RWPE2 (cell line): Measurements from ENCODE around the gene DTX4.
A peak's percentile ranks its signal among the peaks of the same experiment; 100 is the strongest.

Experiments used
- ATAC-seq: fragments of 200-7000 bp; cut with Tn5 transposase; 3 replicates; pipeline ENCODE4 v1.9.1; 2021; ENCODE audit warnings: low read depth
- DNase-seq: peaks from one replicate; pipeline ENCODE4 v3.0.0-alpha.2; 2020; ENCODE audit warnings: low spot score
- H3K27ac ChIP-seq: fragments of 450-650 bp; 2 replicates; pipeline ENCODE4 v1.5.1; 2017; ENCODE audit warnings: mild to moderate bottlenecking; ENCODE audit not compliant: poor library complexity, severe bottlenecking
- H3K27me3 ChIP-seq: fragments of 250-450 bp; sonication (Bioruptor Pico); 2 replicates; pipeline ENCODE4 v1.5.1; 2021; ENCODE audit warnings: mild to moderate bottlenecking, moderate library complexity; ENCODE audit not compliant: insufficient read depth, poor library complexity, severe bottlenecking
- H3K36me3 ChIP-seq: fragments of 250-450 bp; sonication (Bioruptor Pico); 2 replicates; pipeline ENCODE4 v1.5.1; 2020; ENCODE audit warnings: low read depth, mild to moderate bottlenecking, moderate library complexity
- H3K4me1 ChIP-seq: fragments of 250-450 bp; sonication (Bioruptor Pico); 2 replicates; pipeline ENCODE4 v1.5.1; 2021; ENCODE audit warnings: mild to moderate bottlenecking, moderate library complexity; ENCODE audit not compliant: insufficient read depth, poor library complexity, severe bottlenecking
- H3K4me3 ChIP-seq: fragments of 250-450 bp; sonication (Bioruptor Pico); 2 replicates; pipeline ENCODE4 v1.5.1; 2021; ENCODE audit warnings: mild to moderate bottlenecking, moderate library complexity; ENCODE audit not compliant: severe bottlenecking
- H3K9me3 ChIP-seq: fragments of 250-450 bp; sonication (Bioruptor Pico); 2 replicates; pipeline ENCODE4 v1.5.1; 2021; ENCODE audit warnings: mild to moderate bottlenecking, moderate library complexity; ENCODE audit not compliant: severe bottlenecking
- TF ChIP-seq, protein P1 (sequence below): fragments of 450-650 bp; IDR thresholded peaks from one replicate; pipeline ENCODE4 v1.5.1; 2017; ENCODE audit warnings: mild to moderate bottlenecking, moderate library complexity; ENCODE audit not compliant: poor library complexity, severe bottlenecking

The DTX4 gene

GRCh38 chr11:59144579-59145345 is 27.2 kb upstream of the DTX4 start:
- Histone ChIP-seq H3K4me3 (peak overlapping the region; percentile 43), H3K27ac (peak overlapping the region; percentile 84), H3K4me1 (peaks cover 22% of the 10 kb centered on the region), H3K27me3 (no peaks in the 10 kb centered on the region), H3K36me3 (peaks cover 42% of the 10 kb centered on the region), H3K9me3 (no peaks in the 10 kb centered on the region)
- peak; percentile 63 for ATAC-seq
- TF ChIP-seq, protein P1, sequence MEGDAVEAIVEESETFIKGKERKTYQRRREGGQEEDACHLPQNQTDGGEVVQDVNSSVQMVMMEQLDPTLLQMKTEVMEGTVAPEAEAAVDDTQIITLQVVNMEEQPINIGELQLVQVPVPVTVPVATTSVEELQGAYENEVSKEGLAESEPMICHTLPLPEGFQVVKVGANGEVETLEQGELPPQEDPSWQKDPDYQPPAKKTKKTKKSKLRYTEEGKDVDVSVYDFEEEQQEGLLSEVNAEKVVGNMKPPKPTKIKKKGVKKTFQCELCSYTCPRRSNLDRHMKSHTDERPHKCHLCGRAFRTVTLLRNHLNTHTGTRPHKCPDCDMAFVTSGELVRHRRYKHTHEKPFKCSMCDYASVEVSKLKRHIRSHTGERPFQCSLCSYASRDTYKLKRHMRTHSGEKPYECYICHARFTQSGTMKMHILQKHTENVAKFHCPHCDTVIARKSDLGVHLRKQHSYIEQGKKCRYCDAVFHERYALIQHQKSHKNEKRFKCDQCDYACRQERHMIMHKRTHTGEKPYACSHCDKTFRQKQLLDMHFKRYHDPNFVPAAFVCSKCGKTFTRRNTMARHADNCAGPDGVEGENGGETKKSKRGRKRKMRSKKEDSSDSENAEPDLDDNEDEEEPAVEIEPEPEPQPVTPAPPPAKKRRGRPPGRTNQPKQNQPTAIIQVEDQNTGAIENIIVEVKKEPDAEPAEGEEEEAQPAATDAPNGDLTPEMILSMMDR, result peak; percentile 27
- DNase-seq, result peak; percentile 91

DNA sequence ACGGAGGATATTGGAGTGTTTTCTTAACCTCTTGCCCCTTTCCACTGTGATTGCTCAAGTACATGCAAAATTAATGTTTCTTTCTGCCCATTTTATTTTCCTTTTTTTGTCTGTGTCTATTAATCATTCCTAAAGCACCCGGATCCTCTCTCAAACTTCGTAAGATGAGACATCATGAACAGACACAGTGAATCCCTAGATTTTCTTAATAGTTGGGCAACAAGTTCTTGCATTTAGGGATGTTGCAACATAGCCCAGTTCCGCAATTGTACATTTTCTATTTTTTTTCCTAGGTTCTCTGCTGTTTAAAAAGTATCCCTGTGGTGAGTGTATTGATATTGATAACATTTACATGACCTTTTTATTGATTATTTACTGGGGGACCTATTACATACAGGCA is 26.4 kb upstream of the DTX4 start:
- peaks cover 22% of the 10 kb centered on the region for H3K4me1 ChIP-seq
- peak overlapping the region; percentile 84 for H3K27ac ChIP-seq
- DNase-seq, result no peak
- peaks cover 50% of the 10 kb centered on the region for H3K36me3 ChIP-seq
- H3K9me3 ChIP-seq, result no peaks in the 10 kb centered on the region
- H3K4me3 ChIP-seq, result peak overlapping the region; percentile 43
- TF ChIP-seq, protein P1, result no peak
- ATAC-seq, result no peak
- no peaks in the 10 kb centered on the region for H3K27me3 ChIP-seq

DNA sequence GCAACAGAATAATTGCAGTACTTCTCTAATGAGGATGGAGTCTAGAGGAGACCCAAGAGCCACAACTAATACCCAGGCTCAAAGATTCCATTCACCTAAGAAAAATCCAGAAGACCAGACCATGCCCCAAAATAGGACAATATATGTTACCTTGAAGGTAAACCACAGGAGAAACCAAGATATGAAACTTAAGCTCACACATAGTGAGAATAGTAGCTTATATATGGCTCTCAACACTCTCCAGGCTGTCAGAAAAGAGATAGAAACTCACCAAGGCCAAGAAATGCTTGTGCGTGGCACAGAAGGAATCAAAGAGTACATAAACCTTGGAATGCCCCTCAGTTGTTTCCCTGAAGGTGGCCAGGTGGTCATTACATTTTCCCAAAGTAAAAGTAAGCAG is 20.2 kb upstream of the DTX4 start:
- no peak overlapping the region for H3K4me3 ChIP-seq
- H3K27me3 ChIP-seq, result no peaks in the 10 kb centered on the region
- H3K4me1 ChIP-seq, result peaks cover 2% of the 10 kb centered on the region
- TF ChIP-seq, protein P1, result no peak
- H3K9me3 ChIP-seq, result no peaks in the 10 kb centered on the region
- no peak for ATAC-seq
- H3K27ac ChIP-seq, result no peak overlapping the region
- H3K36me3 ChIP-seq, result peaks cover 66% of the 10 kb centered on the region
- no peak for DNase-seq

DNA sequence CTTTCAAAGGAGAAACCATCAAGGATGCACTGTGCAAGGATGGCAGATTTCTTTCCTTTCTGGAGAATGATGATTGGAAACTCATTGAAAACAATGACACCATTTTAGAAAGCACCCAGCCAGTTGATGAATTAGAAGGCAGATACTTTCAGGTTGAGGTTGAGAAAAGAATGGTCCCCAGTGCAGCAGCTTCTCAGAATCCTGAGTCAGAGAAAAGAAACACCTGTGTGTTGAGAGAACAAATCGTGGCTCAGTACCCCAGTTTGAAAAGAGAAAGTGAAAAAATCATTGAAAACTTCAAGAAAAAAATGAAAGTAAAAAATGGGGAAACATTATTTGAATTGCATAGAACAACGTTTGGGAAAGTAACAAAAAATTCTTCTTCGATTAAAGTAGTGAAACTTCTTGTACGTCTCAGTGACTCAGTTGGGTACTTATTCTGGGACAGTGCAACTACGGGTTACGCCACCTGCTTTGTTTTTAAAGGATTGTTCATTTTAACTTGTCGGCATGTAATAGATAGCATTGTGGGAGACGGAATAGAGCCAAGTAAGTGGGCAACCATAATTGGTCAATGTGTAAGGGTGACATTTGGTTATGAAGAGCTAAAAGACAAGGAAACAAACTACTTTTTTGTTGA is 19.5 kb upstream of the DTX4 start:
- no peak overlapping the region for H3K4me3 ChIP-seq
- no peaks in the 10 kb centered on the region for H3K9me3 ChIP-seq
- no peak overlapping the region for H3K27ac ChIP-seq
- H3K36me3 ChIP-seq, result peaks cover 59% of the 10 kb centered on the region
- DNase-seq (no peak), ATAC-seq (no peak)
- TF ChIP-seq, protein P1, result no peak
- H3K4me1 ChIP-seq, result no peaks in the 10 kb centered on the region
- H3K27me3 ChIP-seq, result no peaks in the 10 kb centered on the region

DNA sequence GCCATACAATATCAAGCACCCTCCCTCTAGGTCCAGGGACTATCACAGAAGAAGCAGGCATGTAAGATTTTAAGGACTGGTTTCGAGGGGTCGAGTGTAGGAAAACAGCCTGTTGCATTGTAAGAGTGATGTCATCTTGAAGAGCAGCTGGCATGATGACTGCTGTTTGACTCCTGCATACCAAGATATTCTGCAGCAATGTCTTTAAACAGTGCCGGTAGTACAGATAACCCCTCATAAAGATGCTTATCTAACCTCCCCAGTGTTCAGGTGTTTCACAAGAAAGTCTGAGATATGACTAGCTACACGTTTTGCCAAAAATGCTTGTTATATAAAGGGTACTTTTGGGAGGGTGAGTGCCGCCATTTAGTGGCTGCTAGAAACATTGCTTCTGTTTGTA is 17.3 kb upstream of the DTX4 start:
- Histone ChIP-seq H3K4me3 (no peak overlapping the region), H3K4me1 (no peaks in the 10 kb centered on the region), H3K27me3 (no peaks in the 10 kb centered on the region), H3K36me3 (peaks cover 38% of the 10 kb centered on the region), H3K27ac (no peak overlapping the region), H3K9me3 (no peaks in the 10 kb centered on the region)
- ATAC-seq (no peak), DNase-seq (no peak)
- TF ChIP-seq, protein P1, result no peak
